MCF 10A (cell line): ENCODE results near the gene MGMT. TPM values are rescaled to one million over a fixed set of nuclear protein-coding genes. Genes with fewer than 3 reads are reported as not detected.

ENCODE experiments used
- BruUV-seq: library from RNA; stranded (reverse); fragments of 400-500 nt; replicated peaks from 2 replicates; lab custom pipeline; 2021; lab: Mats Ljungman, UMichigan
- CTCF ChIA-PET: fragments of 300-600 bp; sonication (Branson Sonifier 250); formaldehyde crosslinking; extraction: SDS; loops from one replicate; lab custom pipeline; 2021; ENCODE audit warnings: antibody characterized with exemption, inconsistent platforms; lab: Yijun Ruan, JAX
- POLR2A ChIA-PET: fragments of 300-600, 350-650 bp; sonication (Branson Sonifier 250); formaldehyde crosslinking; extraction: SDS; loops from one replicate; lab custom pipeline; 2020; ENCODE audit warnings: antibody characterized with exemption, inconsistent platforms; lab: Yijun Ruan, JAX
- DNase-seq: peaks from one replicate; pipeline ENCODE4 v3.0.0-alpha.2; 2018; ENCODE audit not compliant: unreplicated experiment
- H3K27ac Mint-ChIP-seq: one replicate; pipeline ENCODE4 v1.8.0; 2022; ENCODE audit warnings: mild to moderate bottlenecking, low read depth, mixed read lengths; ENCODE audit not compliant: unreplicated experiment
- H3K27me3 Mint-ChIP-seq: one replicate; pipeline ENCODE4 v1.8.0; 2022; ENCODE audit warnings: mixed read lengths; ENCODE audit not compliant: insufficient read depth, unreplicated experiment
- H3K36me3 Mint-ChIP-seq: one replicate; pipeline ENCODE4 v1.8.0; 2022; ENCODE audit warnings: mild to moderate bottlenecking, moderate library complexity, mixed read lengths; ENCODE audit not compliant: insufficient read depth, unreplicated experiment
- H3K4me1 Mint-ChIP-seq: one replicate; pipeline ENCODE4 v1.8.0; 2022; ENCODE audit warnings: mixed read lengths; ENCODE audit not compliant: insufficient read depth, unreplicated experiment
- H3K4me3 Mint-ChIP-seq: one replicate; pipeline ENCODE4 v1.8.0; 2022; ENCODE audit warnings: mild to moderate bottlenecking, moderate library complexity, mixed read lengths; ENCODE audit not compliant: unreplicated experiment
- H3K9me3 Mint-ChIP-seq: one replicate; pipeline ENCODE4 v1.8.0; 2022; ENCODE audit warnings: mixed read lengths; ENCODE audit not compliant: unreplicated experiment
- intact Hi-C: fragments of 100-400 bp; cut with micrococcal nuclease; formaldehyde crosslinking; loops from 2 replicates; pipeline ENCODE4 v1.14.1; 2022
- total RNA-seq: library from RNA; stranded (reverse); gene quantifications from 2 replicates; pipeline ENCODE4 v1.2.3, GENCODE V29; 2022
- TF ChIP-seq, protein P1 (sequence below): fragments of 200-600 bp; IDR thresholded peaks from one replicate; pipeline ENCODE4 v1.8.0; 2022; ENCODE audit warnings: antibody characterized with exemption, mild to moderate bottlenecking; ENCODE audit not compliant: unreplicated experiment

MGMT gene
- total RNA-seq, 1 experiment from 2014 or later, result 18.0 TPM

DNA sequence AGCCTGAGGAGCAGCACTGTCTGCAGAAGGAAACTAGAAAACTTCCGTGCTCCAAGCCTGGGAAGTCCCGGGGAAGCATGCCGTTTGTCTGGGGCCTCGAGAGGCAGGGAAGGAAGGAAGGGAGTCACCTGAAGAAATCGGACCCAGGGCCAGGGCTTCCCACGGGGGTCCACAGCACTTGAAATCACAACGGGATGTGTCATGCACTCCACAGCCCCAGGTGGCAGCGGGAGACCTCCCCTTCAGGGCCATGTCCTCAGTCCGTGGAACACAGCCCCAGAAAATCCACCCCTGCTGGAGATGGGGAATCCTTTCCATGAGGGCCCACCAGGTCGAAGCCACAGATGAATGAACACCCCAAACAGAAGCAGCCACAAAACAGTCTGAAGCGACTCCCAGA is 239.5 kb downstream of the MGMT start:
- H3K4me3 Mint-ChIP-seq, result no peak overlapping the region
- peaks cover 6% of the 10 kb centered on the region for H3K36me3 Mint-ChIP-seq
- H3K9me3 Mint-ChIP-seq, result no peaks in the 10 kb centered on the region
- H3K27ac Mint-ChIP-seq, result no peak overlapping the region
- DNase-seq, result no peak
- no peaks in the 10 kb centered on the region for H3K27me3 Mint-ChIP-seq
- no TSS peak for BruUV-seq
- intact Hi-C loops, result no loop called here
- no peaks in the 10 kb centered on the region for H3K4me1 Mint-ChIP-seq
- TF ChIP-seq, protein P1, sequence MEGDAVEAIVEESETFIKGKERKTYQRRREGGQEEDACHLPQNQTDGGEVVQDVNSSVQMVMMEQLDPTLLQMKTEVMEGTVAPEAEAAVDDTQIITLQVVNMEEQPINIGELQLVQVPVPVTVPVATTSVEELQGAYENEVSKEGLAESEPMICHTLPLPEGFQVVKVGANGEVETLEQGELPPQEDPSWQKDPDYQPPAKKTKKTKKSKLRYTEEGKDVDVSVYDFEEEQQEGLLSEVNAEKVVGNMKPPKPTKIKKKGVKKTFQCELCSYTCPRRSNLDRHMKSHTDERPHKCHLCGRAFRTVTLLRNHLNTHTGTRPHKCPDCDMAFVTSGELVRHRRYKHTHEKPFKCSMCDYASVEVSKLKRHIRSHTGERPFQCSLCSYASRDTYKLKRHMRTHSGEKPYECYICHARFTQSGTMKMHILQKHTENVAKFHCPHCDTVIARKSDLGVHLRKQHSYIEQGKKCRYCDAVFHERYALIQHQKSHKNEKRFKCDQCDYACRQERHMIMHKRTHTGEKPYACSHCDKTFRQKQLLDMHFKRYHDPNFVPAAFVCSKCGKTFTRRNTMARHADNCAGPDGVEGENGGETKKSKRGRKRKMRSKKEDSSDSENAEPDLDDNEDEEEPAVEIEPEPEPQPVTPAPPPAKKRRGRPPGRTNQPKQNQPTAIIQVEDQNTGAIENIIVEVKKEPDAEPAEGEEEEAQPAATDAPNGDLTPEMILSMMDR, result no peak
- ChIA-PET CTCF (interaction anchor here (0.8 kb wide), 1 partner anchor 1077 kb away, joined by 4 read pairs; no protein-coding TSS in a partner anchor), POLR2A (no interaction called here)

DNA sequence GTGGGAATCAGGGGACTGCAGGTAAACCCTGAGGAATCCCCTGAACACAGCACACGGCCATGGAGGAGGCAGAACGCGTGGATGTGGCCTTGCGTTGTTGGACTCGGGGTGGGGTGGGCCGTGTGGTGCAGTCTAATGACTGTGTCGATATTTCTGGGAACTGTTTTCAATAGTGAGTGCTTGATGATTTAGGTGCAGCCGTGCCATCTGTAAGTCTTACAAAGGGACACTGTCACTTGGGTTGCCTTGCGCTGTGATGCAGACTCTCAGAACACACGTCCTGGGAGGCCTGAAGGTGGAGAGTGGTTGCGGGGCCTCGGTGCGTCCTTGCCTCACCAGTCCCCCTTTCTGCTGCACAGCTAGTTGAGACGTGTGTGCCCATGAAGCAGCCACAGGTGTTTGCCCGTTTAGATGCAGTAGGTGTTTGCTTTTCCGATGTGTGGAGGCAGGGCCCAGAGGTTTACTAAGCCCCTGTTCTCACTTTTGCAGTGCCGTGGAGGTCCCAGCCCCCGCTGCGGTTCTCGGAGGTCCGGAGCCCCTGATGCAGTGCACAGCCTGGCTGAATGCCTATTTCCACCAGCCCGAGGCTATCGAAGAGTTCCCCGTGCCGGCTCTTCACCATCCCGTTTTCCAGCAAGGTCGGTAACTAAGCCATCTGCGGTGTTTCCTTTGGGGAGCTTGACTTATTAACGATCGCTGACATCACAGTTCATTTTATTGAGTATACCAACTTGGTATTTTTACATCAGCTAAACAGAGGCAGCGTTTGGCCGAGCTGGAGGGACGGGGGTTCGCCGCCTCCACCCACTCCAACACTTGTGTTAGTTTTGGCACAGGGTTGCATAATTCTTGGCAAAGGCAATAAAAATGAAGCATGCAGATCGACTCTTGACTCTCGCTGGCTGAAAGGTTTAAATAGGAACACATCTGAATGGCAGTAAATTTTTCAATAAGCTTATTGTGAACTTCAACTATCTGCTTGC is 240.7 kb downstream of the MGMT start:
- no peak overlapping the region for H3K27ac Mint-ChIP-seq
- TF ChIP-seq, protein P1, result no peak
- BruUV-seq, result no TSS peak
- H3K4me1 Mint-ChIP-seq, result no peaks in the 10 kb centered on the region
- peaks cover 6% of the 10 kb centered on the region for H3K36me3 Mint-ChIP-seq
- peak; percentile 18 for DNase-seq
- POLR2A ChIA-PET, result no interaction called here
- intact Hi-C loops, result no loop called here
- CTCF ChIA-PET, result interaction anchor here (0.8 kb wide), 1 partner anchor 1078 kb away, joined by 4 read pairs; no protein-coding TSS in a partner anchor
- H3K27me3 Mint-ChIP-seq, result no peaks in the 10 kb centered on the region
- no peak overlapping the region for H3K4me3 Mint-ChIP-seq
- no peaks in the 10 kb centered on the region for H3K9me3 Mint-ChIP-seq

DNA sequence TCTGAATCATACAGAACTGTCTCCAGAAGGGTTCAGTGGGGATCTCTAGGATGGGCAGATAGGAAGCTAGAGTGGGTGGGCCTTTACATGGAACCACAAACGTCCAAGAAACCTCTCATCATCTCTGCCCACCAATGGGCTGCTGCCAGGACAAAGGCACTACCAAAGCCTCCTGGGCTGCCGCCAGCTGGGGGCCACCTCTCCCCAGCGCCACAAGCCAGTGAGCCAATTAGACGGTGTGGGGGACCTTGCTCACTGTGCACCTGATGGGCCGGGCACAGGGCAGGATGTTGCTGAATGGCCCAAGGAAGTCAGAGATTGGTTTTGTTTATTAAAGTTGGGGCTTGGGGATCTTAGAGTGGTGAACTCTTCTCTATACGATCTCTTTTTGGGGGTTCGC is 242.1 kb downstream of the MGMT start:
- Mint-ChIP-seq H3K4me1 (no peaks in the 10 kb centered on the region), H3K36me3 (peaks cover 6% of the 10 kb centered on the region), H3K9me3 (no peaks in the 10 kb centered on the region), H3K27me3 (no peaks in the 10 kb centered on the region), H3K27ac (no peak overlapping the region), H3K4me3 (no peak overlapping the region)
- TF ChIP-seq, protein P1, result no peak
- DNase-seq, result no peak
- no TSS peak for BruUV-seq
- ChIA-PET CTCF (interaction anchor here (0.6 kb wide), 1 partner anchor 356 kb away, joined by 7 read pairs; no protein-coding TSS in a partner anchor), POLR2A (no interaction called here)
- intact Hi-C loops, result no loop called here
